Activated T-cell treated with anti-CD3 and anti-CD28 coated beads, Interleukin-2, amount 50 U/mL, for 1 hour (primary cell): ENCODE data around the gene LRMDA.

ENCODE experiments used
- DNase-seq: peaks from one replicate; pipeline ENCODE4 v3.0.0-alpha.2; 2020

LRMDA gene

GRCh38 chr10:75402486-75403143 lies 28.8 kb upstream of the LRMDA start:
- no peak for DNase-seq

GRCh38 chr10:75403144-75403938 lies 28.1 kb upstream of the LRMDA start:
- no peak for DNase-seq

- no peak for DNase-seq
Observed at GRCh38 chr10:75403939-75404814, 27.2 kb upstream of the LRMDA start.

GRCh38 chr10:75404815-75405597 lies 26.4 kb upstream of the LRMDA start:
- DNase-seq: no peak

- no peak for DNase-seq
Observed at GRCh38 chr10:75405598-75406461, 25.6 kb upstream of the LRMDA start.

- no peak for DNase-seq
Observed at GRCh38 chr10:75406462-75407223, 24.8 kb upstream of the LRMDA start.

- DNase-seq: no peak
Observed at GRCh38 chr10:75407224-75407712, 24.2 kb upstream of the LRMDA start.

GRCh38 chr10:75407713-75408508 lies 23.5 kb upstream of the LRMDA start:
- DNase-seq: no peak

GRCh38 chr10:75408509-75408875 lies 22.9 kb upstream of the LRMDA start:
- no peak for DNase-seq

GRCh38 chr10:75408911-75409885 lies 22.2 kb upstream of the LRMDA start:
- DNase-seq: peak; percentile 43

GRCh38 chr10:75410132-75411005 lies 21.1 kb upstream of the LRMDA start:
- no peak for DNase-seq

GRCh38 chr10:75414527-75414926 lies 16.9 kb upstream of the LRMDA start:
- DNase-seq: no peak

- DNase-seq: no peak
Observed at GRCh38 chr10:75417522-75417927, 13.9 kb upstream of the LRMDA start.

GRCh38 chr10:75418293-75418692 lies 13.1 kb upstream of the LRMDA start:
- no peak for DNase-seq

- no peak for DNase-seq
Observed at GRCh38 chr10:75418712-75419111, 12.7 kb upstream of the LRMDA start.

GRCh38 chr10:75422913-75423312 lies 8.5 kb upstream of the LRMDA start:
- DNase-seq: no peak

GRCh38 chr10:75424571-75424970 lies 6.9 kb upstream of the LRMDA start:
- no peak for DNase-seq
